Stimulated activated CD4-positive, alpha-beta T cell treated with anti-CD3 and anti-CD28 coated beads, Interleukin-15, amount 100 ng/mL, for 24 hours (primary cell): ENCODE results near the gene ASIC2.

ENCODE experiments used
- DNase-seq: peaks from one replicate; pipeline ENCODE4 v3.0.0-alpha.2; 2020

ASIC2 gene

DNA sequence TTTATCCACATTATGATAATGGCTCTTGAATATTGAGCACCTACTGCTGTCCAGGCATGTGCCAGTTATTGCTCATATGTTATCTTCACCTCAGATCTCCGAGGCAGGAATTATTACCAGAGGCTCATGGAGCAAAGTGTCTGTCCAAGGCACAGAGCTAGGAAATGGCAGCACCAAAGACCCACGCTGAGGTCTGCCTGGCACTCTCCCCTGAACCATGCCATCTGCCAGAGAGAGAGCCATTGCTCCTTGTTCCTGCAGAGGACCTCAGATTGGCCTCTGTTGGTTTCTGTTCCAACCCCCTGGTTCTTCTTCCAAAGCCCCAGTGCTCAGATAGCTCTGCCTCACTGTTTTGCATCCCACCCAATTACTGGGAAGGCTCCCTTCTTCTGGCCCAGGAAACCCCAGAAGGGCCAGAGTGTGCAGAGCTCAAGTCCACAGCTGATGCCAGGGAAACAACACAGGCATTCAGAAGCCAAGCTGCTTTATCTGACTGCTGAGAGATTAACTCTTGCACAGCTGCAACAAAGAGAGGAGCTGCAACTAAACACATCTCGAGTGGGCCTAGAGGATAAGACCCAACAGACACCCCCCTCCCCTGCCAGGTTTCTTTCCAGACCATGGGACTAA is 5.9 kb downstream of the ASIC2 start:
- DNase-seq = no peak

DNA sequence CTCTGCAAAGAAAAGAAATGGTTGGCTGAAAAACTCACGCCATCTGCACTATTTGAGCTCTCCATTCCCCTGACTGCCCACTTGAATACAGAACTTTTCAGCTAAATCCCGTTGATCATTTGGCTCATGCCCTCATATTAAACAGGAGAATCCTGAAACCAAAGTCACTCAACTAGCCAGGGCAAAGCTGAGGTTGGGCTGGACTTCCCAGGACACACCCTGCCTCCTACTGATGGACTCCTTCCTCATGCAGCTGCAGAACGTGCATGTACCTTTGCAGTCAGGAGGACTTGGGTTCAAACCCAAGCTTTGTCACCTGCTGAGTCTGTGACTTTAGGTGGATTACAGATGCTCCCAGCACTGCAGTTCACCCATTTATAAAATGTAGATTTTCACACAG is 7.7 kb downstream of the ASIC2 start:
- no peak for DNase-seq

DNA sequence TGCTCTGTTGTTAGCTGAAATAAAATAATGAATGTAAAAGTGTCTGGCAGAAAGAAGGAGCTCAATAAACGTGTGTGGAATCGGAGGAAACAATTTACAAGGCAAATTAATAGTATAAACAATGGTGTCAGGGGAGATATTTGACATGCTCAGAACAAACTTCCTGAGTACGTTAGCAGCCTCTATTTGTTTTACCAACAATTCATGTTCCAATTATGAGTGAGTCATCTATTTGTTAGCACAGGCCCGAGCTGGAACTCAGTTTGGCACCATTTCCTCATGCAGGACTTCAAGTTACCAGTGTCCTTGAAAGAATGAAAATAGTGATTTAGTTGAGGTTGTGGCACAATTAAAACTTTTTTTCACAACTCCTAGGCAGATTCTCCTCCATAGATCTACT is 9.1 kb downstream of the ASIC2 start:
- no peak for DNase-seq

DNA sequence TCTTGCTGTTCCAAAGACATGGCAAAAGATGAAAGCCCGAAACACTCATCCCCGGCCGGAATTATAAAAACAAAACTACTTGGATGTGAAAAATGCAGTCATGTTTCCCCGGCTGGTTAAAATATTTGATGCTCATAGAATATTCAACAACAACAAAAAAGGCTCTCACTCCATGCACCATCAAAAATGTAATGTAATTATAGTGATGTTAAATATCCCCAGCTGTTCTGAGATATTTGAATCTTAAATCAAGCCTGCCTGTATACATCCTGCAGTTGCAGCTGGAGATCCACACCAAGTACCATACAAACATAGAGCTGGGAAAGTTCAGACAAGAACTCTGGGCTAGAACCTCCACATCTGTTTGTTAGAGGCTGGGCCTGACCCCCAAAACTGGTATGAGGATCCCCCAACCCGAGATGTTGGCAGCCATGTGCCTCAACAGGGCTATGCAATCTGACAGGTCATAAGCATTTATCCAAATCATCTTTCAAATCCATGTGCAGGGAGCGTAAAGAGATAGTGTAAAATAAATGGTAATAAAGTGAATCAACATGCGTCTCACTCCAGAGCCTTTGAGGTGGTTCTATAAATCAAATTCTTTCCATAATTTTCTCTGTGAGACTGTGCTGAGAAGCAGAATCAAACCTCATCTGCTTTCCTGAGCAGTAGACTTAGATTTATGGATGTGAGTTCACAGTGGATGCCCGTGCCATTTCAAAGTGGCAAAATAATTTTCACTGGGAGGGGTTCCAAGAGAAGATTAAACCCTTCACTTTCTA is 12.7 kb downstream of the ASIC2 start:
- no peak for DNase-seq

DNA sequence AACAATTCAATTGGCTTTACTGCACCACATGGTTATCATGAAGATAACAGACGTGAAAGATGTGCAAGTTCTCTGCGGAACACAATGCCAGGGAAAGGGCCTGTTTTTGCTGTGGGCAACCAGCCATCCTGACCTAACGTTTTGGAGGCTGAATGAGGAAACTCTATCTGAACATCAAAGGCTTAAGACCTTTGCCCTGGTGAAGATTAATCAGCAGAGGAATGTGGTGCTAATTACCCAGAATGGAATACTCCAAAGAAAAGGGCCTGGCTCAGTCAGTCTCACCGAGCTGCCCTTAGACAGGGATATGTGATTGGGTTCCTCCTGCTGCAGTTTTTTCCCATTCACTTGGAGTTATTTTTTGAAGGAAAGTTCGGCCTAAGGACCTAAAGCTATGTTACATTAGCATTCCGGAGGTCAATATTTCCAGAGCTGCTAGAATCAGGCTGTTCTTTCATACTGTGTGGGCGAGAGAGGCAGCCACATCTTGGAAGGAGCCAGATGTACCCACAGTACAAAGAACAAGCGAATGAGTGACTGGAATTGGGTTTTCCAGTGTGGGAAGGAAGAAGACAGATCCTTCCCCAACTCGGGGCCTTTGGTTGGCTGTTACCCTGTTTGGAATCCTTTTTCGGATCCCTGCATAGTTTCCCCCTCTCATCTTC is 15.5 kb downstream of the ASIC2 start:
- DNase-seq = no peak

- no peak for DNase-seq
Observed at GRCh38 chr17:33273743-33274410, 19.2 kb downstream of the ASIC2 start.

GRCh38 chr17:33273271-33273670 is 19.8 kb downstream of the ASIC2 start:
- DNase-seq = no peak

DNA sequence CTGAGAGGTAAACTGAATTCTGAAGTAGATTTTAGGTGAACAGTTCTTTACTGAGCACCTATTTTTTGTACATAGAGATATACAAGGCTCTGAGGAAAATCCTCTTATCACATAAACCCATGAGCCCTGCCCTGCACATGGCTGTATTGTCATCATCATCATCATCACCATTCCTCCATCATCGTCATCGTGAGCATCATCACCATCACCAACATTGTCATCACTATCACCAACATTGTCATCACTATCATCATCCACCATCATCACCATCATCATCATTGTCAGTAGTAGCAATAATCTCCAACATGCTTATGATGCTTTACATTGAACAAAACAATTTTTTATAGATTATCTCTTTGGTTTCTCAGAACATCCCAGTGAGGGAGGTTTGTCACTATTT is 20.7 kb downstream of the ASIC2 start:
- no peak for DNase-seq

- no peak for DNase-seq
Observed at GRCh38 chr17:33269337-33270060, 23.6 kb downstream of the ASIC2 start.

- DNase-seq = no peak
Observed at GRCh38 chr17:33267851-33268548, 25.1 kb downstream of the ASIC2 start.

- DNase-seq = no peak
Observed at GRCh38 chr17:33267271-33267790, 25.8 kb downstream of the ASIC2 start.

GRCh38 chr17:33266611-33267010 is 26.5 kb downstream of the ASIC2 start:
- DNase-seq = no peak

- no peak for DNase-seq
Observed at GRCh38 chr17:33266116-33266515, 27.0 kb downstream of the ASIC2 start.

DNA sequence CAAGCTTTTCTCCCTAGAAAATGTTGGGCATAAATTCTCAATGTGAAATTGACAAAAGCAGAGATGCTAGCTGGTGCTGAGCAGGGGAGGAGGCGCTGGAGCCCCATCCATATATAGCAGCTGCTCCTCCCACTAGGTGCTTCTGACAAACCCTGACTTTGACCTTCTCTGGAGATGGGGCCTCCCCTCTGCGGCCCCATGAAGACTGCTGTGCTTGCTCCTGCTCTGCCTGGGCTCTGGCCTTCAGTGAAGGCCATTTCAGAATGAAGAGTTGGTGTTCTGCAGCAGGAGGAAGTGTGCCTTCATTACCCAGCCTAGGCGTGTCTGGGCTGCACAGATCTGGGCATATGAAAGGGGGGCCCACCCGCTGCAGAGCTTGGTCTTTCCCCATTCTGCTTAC is 29.7 kb downstream of the ASIC2 start:
- no peak for DNase-seq

DNA sequence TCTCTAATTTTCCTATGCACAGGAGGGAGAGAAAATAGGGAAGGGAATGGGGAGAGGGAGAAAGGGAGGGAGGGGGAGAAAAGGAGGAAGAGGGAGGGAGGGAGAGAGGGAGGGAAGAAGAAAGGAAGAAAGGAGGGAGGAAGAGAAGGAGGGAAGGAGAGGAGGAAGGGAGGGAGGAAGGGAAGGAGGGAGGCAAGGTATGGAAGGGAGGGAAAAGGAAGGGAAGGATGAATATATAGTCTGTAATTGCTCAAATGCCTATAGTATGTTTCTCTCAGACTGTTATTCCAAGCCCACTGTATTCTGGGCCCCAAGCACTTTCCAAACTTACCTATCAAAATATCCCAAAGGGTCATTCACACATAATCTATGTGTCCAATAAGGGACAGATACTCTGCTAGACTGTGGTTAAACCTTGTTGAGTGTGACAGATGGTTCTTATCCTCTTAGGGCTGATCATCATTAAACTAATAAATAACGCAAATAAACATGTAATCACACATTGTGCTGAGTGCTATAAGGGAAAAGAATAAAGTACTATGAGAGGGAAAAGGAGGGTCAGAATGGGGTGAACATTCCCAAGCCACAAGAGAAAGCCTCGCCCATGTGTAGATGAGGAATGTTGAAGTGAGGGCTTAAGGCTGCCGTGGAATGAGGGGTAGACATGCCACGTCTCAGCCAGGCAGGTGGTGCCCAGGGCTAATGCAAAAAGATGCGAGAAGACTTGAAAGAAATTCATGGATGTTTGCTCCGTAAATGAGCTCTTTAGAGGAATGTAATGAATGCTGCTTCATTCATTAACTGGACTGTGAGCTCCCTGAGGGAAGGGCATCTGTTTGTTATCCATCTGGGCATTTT is 30.6 kb downstream of the ASIC2 start:
- DNase-seq = no peak

- DNase-seq = no peak
Observed at GRCh38 chr17:33261820-33262219, 31.3 kb downstream of the ASIC2 start.

GRCh38 chr17:33260638-33261037 is 32.5 kb downstream of the ASIC2 start:
- no peak for DNase-seq

DNA sequence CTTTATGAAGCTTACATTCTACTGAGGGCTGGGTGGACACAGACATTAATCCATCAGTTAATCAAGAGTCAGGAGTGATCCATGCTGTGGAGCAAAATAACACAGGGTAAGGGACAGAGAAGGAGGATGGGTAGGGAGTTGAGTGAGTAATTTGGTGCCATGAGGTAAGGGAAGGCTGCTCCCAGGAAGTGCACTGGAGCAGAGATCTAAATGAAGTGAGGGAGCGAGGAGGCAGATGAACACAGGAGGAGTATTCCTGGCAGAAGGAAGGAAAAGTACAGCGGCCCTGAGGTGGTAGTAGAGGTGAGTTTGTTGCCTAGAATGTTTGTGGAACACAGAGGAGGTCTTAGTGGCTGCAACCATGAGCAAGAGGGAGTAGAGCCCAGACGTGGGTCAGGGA is 34.8 kb downstream of the ASIC2 start:
- DNase-seq = no peak

GRCh38 chr17:33245183-33245582 is 47.9 kb downstream of the ASIC2 start:
- DNase-seq = no peak

GRCh38 chr17:33243732-33244131 is 49.4 kb downstream of the ASIC2 start:
- no peak for DNase-seq
